WTC11 (cell line): ENCODE measurements around the gene WDR45. TPM values are rescaled to one million over a fixed set of nuclear protein-coding genes. Genes with fewer than 3 reads are reported as not detected.

Source experiments
- ATAC-seq: fragments of 200-7000 bp; cut with Tn5 transposase; 2 replicates; pipeline ENCODE4 v1.10.0; 2021; ENCODE audit warnings: mild to moderate bottlenecking, moderate library complexity
- CTCF ChIA-PET: fragments of 300-600 bp; sonication (Branson Sonifier 250); formaldehyde crosslinking; loops from one replicate; lab custom pipeline; 2021; ENCODE audit warnings: antibody characterized with exemption; lab: Charles Lee
- POLR2A ChIA-PET: fragments of 350-600 bp; sonication (Branson Sonifier 250); formaldehyde crosslinking; loops from one replicate; lab custom pipeline; 2021; ENCODE audit warnings: antibody characterized with exemption; lab: Charles Lee
- DNase-seq: peaks from one replicate; pipeline ENCODE4 v3.0.0; 2021; ENCODE audit warnings: low spot score
- H3K27ac Mint-ChIP-seq: 2 replicates; pipeline ENCODE4 v1.8.0; 2021; ENCODE audit warnings: mixed read lengths
- H3K27me3 Mint-ChIP-seq: 2 replicates; pipeline ENCODE4 v1.8.0; 2021; ENCODE audit warnings: low read depth, mild to moderate bottlenecking, moderate library complexity, mixed read lengths
- H3K36me3 Mint-ChIP-seq: 2 replicates; pipeline ENCODE4 v1.8.0; 2021; ENCODE audit warnings: mixed read lengths
- H3K4me1 Mint-ChIP-seq: 2 replicates; pipeline ENCODE4 v1.8.0; 2022; ENCODE audit warnings: mixed read lengths
- H3K4me3 Mint-ChIP-seq: 2 replicates; pipeline ENCODE4 v1.8.0; 2021; ENCODE audit warnings: mild to moderate bottlenecking, moderate library complexity, mixed read lengths
- H3K9me3 Mint-ChIP-seq: 2 replicates; pipeline ENCODE4 v1.8.0; 2021; ENCODE audit warnings: mixed read lengths
- ATF1 ChIP-seq: sonication (generic); formaldehyde crosslinking; IDR thresholded peaks from 2 replicates; pipeline ENCODE4 v1.8.1; 2023; ENCODE audit warnings: mild to moderate bottlenecking, moderate library complexity, missing genetic modification reagents
- ESRRA ChIP-seq: sonication (generic); formaldehyde crosslinking; IDR thresholded peaks from 2 replicates; pipeline ENCODE4 v1.8.1; 2022; ENCODE audit warnings: mild to moderate bottlenecking, missing genetic modification reagents, borderline replicate concordance
- GRHL2 ChIP-seq: fragments of 250-450 bp; sonication (Bioruptor Pico); IDR thresholded peaks from 2 replicates; pipeline ENCODE4 v1.8.0; 2022; ENCODE audit warnings: mild to moderate bottlenecking, moderate library complexity; ENCODE audit not compliant: insufficient replicate concordance, severe bottlenecking
- MXD4 ChIP-seq: fragments of 250-450 bp; sonication (Bioruptor Pico); IDR thresholded peaks from 2 replicates; pipeline ENCODE4 v1.8.0; 2021; ENCODE audit warnings: mild to moderate bottlenecking, moderate library complexity, borderline replicate concordance
- MYBL2 ChIP-seq: sonication (generic); formaldehyde crosslinking; IDR thresholded peaks from 2 replicates; pipeline ENCODE4 v1.8.1; 2023; ENCODE audit warnings: mild to moderate bottlenecking, moderate library complexity, missing genetic modification reagents
- RELA ChIP-seq: sonication (generic); formaldehyde crosslinking; IDR thresholded peaks from 2 replicates; pipeline ENCODE4 v1.8.1; 2022; ENCODE audit warnings: missing genetic modification reagents, mild to moderate bottlenecking, borderline replicate concordance
- ZNF423 ChIP-seq: fragments of 250-450 bp; sonication (Bioruptor Pico); IDR thresholded peaks from 2 replicates; pipeline ENCODE4 v2.1.2; 2022; ENCODE audit warnings: mild to moderate bottlenecking, moderate library complexity
- total RNA-seq: library from RNA; stranded (reverse); gene quantifications from 3 replicates; pipeline ENCODE4 v1.2.3, GENCODE V29; 2021
- TF ChIP-seq, protein P1 (sequence below): sonication (generic); formaldehyde crosslinking; IDR thresholded peaks from 2 replicates; pipeline ENCODE4 v1.8.1; 2023; ENCODE audit warnings: mild to moderate bottlenecking, missing genetic modification reagents, borderline replicate concordance
- TF ChIP-seq, protein P2 (sequence below): sonication (generic); formaldehyde crosslinking; IDR thresholded peaks from 2 replicates; pipeline ENCODE4 v1.8.0; 2022; ENCODE audit warnings: missing genetic modification reagents
- TF ChIP-seq, protein P3 (sequence below): sonication (generic); formaldehyde crosslinking; IDR thresholded peaks from 2 replicates; pipeline ENCODE4 v1.8.0; 2023; ENCODE audit warnings: missing genetic modification reagents
- TF ChIP-seq, protein P4 (sequence below): fragments of 250-450 bp; sonication (Bioruptor Pico); IDR thresholded peaks from 2 replicates; pipeline ENCODE4 v1.9.0; 2021; ENCODE audit warnings: moderate library complexity, mild to moderate bottlenecking, inconsistent platforms, borderline replicate concordance
- TF ChIP-seq, protein P5 (sequence below): sonication (generic); formaldehyde crosslinking; IDR thresholded peaks from 2 replicates; pipeline ENCODE4 v1.8.1; 2022; ENCODE audit warnings: low read depth, missing genetic modification reagents, borderline replicate concordance
- TF ChIP-seq, protein P6 (sequence below): sonication (generic); formaldehyde crosslinking; IDR thresholded peaks from 2 replicates; pipeline ENCODE4 v1.8.1; 2023; ENCODE audit warnings: mild to moderate bottlenecking, missing genetic modification reagents, moderate library complexity

Gene WDR45
- total RNA-seq, 1 experiment from 2014 or later: 23.9 TPM

DNA sequence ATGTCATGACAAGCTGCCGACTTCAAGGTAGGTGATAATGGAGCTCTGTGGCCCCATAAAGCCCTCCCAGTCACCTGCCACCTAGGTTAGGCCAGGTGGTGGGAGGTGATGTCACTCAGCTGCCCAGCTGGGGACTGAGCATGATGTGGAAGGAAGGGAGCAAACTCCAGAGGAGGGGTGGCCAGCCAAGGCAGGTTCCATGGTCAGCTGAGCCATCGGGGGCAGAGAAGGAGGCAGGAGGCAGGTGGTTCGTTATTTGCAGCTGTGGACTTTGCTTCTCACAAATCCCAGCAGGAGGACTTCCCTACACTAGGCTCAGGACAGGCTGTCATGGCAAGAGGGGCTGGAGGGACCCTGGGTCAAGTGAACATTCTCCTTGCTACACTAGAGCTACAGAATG, 18.8 kb downstream of the WDR45 start (continued):
- TF ChIP-seq, protein P1, sequence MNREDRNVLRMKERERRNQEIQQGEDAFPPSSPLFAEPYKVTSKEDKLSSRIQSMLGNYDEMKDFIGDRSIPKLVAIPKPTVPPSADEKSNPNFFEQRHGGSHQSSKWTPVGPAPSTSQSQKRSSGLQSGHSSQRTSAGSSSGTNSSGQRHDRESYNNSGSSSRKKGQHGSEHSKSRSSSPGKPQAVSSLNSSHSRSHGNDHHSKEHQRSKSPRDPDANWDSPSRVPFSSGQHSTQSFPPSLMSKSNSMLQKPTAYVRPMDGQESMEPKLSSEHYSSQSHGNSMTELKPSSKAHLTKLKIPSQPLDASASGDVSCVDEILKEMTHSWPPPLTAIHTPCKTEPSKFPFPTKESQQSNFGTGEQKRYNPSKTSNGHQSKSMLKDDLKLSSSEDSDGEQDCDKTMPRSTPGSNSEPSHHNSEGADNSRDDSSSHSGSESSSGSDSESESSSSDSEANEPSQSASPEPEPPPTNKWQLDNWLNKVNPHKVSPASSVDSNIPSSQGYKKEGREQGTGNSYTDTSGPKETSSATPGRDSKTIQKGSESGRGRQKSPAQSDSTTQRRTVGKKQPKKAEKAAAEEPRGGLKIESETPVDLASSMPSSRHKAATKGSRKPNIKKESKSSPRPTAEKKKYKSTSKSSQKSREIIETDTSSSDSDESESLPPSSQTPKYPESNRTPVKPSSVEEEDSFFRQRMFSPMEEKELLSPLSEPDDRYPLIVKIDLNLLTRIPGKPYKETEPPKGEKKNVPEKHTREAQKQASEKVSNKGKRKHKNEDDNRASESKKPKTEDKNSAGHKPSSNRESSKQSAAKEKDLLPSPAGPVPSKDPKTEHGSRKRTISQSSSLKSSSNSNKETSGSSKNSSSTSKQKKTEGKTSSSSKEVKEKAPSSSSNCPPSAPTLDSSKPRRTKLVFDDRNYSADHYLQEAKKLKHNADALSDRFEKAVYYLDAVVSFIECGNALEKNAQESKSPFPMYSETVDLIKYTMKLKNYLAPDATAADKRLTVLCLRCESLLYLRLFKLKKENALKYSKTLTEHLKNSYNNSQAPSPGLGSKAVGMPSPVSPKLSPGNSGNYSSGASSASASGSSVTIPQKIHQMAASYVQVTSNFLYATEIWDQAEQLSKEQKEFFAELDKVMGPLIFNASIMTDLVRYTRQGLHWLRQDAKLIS (CRISPR knock-in tag): no peak

DNA sequence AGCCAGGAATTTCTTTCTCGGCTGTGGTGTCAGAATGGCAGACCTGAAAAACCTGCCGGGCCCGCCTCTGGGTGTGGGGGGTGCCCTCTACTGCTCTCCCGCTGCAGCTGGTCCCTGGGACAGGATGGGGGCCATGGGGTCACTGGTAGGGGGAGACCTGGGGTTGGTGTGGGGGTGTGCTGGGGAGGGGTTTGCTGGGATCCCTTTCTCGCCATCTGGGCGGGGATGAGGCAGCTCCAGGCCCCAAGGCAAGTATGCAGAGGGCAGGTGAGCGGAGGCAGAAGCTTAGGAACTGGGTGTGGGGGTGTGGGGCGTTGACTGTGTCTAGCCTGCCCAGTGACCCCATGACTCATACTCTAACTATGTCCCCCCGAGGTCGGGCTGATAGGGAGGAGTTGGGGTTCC, 20.0 kb downstream of the WDR45 start:
- H3K36me3 Mint-ChIP-seq: peaks cover 2% of the 10 kb centered on the region; the same call in 1 of the 2 replicates
- TF ChIP-seq, protein P2, sequence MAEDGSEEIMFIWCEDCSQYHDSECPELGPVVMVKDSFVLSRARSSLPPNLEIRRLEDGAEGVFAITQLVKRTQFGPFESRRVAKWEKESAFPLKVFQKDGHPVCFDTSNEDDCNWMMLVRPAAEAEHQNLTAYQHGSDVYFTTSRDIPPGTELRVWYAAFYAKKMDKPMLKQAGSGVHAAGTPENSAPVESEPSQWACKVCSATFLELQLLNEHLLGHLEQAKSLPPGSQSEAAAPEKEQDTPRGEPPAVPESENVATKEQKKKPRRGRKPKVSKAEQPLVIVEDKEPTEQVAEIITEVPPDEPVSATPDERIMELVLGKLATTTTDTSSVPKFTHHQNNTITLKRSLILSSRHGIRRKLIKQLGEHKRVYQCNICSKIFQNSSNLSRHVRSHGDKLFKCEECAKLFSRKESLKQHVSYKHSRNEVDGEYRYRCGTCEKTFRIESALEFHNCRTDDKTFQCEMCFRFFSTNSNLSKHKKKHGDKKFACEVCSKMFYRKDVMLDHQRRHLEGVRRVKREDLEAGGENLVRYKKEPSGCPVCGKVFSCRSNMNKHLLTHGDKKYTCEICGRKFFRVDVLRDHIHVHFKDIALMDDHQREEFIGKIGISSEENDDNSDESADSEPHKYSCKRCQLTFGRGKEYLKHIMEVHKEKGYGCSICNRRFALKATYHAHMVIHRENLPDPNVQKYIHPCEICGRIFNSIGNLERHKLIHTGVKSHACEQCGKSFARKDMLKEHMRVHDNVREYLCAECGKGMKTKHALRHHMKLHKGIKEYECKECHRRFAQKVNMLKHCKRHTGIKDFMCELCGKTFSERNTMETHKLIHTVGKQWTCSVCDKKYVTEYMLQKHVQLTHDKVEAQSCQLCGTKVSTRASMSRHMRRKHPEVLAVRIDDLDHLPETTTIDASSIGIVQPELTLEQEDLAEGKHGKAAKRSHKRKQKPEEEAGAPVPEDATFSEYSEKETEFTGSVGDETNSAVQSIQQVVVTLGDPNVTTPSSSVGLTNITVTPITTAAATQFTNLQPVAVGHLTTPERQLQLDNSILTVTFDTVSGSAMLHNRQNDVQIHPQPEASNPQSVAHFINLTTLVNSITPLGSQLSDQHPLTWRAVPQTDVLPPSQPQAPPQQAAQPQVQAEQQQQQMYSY (CRISPR knock-in tag): no peak
- TF ChIP-seq ESRRA (no peak), MYBL2 (no peak), MXD4 (CRISPR knock-in tag) (no peak), ATF1 (CRISPR knock-in tag) (no peak), ZNF423 (CRISPR knock-in tag) (no peak), RELA (CRISPR knock-in tag) (no peak), GRHL2 (no peak)
- TF ChIP-seq, protein P3, sequence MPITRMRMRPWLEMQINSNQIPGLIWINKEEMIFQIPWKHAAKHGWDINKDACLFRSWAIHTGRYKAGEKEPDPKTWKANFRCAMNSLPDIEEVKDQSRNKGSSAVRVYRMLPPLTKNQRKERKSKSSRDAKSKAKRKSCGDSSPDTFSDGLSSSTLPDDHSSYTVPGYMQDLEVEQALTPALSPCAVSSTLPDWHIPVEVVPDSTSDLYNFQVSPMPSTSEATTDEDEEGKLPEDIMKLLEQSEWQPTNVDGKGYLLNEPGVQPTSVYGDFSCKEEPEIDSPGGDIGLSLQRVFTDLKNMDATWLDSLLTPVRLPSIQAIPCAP (CRISPR knock-in tag): no peak
- TF ChIP-seq, protein P4, sequence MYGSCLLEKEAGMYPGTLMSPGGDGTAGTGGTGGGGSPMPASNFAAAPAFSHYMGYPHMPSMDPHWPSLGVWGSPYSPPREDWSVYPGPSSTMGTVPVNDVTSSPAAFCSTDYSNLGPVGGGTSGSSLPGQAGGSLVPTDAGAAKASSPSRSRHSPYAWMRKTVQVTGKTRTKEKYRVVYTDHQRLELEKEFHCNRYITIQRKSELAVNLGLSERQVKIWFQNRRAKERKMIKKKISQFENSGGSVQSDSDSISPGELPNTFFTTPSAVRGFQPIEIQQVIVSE (CRISPR knock-in tag): no peak
- TF ChIP-seq, protein P5, sequence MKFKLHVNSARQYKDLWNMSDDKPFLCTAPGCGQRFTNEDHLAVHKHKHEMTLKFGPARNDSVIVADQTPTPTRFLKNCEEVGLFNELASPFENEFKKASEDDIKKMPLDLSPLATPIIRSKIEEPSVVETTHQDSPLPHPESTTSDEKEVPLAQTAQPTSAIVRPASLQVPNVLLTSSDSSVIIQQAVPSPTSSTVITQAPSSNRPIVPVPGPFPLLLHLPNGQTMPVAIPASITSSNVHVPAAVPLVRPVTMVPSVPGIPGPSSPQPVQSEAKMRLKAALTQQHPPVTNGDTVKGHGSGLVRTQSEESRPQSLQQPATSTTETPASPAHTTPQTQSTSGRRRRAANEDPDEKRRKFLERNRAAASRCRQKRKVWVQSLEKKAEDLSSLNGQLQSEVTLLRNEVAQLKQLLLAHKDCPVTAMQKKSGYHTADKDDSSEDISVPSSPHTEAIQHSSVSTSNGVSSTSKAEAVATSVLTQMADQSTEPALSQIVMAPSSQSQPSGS (CRISPR knock-in tag): no peak
- TF ChIP-seq, protein P6, sequence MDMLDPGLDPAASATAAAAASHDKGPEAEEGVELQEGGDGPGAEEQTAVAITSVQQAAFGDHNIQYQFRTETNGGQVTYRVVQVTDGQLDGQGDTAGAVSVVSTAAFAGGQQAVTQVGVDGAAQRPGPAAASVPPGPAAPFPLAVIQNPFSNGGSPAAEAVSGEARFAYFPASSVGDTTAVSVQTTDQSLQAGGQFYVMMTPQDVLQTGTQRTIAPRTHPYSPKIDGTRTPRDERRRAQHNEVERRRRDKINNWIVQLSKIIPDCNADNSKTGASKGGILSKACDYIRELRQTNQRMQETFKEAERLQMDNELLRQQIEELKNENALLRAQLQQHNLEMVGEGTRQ: no peak
- TF ChIP-seq, protein P1 (CRISPR knock-in tag): no peak
- TF ChIP-seq, all 79 proteins: peak for 0
- no peaks in the 10 kb centered on the region for H3K27me3 Mint-ChIP-seq
- H3K4me3 Mint-ChIP-seq: peak overlapping the region; percentile 74
- ChIA-PET POLR2A (interaction anchor here (0.6 kb wide), 1 partner anchor 57 kb away, joined by 3 read pairs; the partner anchor contains the start of gene GRIPAP1), CTCF (no interaction called here)
- H3K9me3 Mint-ChIP-seq: no peaks in the 10 kb centered on the region
- peak; percentile 40 for ATAC-seq
- H3K27ac Mint-ChIP-seq: no peak overlapping the region
- H3K4me1 Mint-ChIP-seq: 0 out of 2 replicates have a peak, but pooled peaks cover 5% of the 10 kb centered on the region
- no peak for DNase-seq
